ENCODE data around the gene RNASE13. TPM values are rescaled to one million over a fixed set of nuclear protein-coding genes. Genes with fewer than 3 reads are reported as not detected.

RNASE13 gene
- total and polyA plus RNA-seq, 8 donors, result 0.13 TPM; not detected in 7

DNA sequence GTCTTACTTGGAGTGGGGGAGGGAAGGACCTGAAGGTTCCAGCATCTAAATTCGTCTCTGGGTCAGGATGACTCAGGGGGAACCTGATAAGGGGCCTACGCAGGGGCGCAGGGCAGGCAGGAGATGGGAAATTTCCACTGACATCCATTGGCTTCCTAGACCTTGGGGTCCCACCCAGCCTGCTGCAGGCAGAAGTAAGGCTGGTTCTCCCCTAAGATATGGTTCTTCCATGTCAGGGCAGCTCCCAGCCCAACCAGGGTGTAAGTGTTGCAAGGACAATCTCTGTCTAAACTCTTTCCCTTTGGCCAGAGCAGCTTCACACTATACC lies 7.7 kb downstream of the RNASE13 start:
- Histone ChIP-seq H3K27ac (peak overlapping the region in 1 of 2 donors; percentile 30), H3K36me3 (no peaks in the 10 kb centered on the region), H3K27me3 (peaks cover 0 to 35% of the 10 kb centered on the region in 2 donors), H3K4me3 (no peak overlapping the region), H3K9me3 (no peaks in the 10 kb centered on the region), H3K4me1 (peaks cover 7 to 19% of the 10 kb centered on the region in 2 donors)
- no peak for DNase-seq
- TF ChIP-seq, protein P1, sequence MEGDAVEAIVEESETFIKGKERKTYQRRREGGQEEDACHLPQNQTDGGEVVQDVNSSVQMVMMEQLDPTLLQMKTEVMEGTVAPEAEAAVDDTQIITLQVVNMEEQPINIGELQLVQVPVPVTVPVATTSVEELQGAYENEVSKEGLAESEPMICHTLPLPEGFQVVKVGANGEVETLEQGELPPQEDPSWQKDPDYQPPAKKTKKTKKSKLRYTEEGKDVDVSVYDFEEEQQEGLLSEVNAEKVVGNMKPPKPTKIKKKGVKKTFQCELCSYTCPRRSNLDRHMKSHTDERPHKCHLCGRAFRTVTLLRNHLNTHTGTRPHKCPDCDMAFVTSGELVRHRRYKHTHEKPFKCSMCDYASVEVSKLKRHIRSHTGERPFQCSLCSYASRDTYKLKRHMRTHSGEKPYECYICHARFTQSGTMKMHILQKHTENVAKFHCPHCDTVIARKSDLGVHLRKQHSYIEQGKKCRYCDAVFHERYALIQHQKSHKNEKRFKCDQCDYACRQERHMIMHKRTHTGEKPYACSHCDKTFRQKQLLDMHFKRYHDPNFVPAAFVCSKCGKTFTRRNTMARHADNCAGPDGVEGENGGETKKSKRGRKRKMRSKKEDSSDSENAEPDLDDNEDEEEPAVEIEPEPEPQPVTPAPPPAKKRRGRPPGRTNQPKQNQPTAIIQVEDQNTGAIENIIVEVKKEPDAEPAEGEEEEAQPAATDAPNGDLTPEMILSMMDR (IDR thresholded peaks at IDR 0.05), result no peak
- no peak for ATAC-seq
- intact Hi-C loops (cut with DNase I), result no loop called here

DNA sequence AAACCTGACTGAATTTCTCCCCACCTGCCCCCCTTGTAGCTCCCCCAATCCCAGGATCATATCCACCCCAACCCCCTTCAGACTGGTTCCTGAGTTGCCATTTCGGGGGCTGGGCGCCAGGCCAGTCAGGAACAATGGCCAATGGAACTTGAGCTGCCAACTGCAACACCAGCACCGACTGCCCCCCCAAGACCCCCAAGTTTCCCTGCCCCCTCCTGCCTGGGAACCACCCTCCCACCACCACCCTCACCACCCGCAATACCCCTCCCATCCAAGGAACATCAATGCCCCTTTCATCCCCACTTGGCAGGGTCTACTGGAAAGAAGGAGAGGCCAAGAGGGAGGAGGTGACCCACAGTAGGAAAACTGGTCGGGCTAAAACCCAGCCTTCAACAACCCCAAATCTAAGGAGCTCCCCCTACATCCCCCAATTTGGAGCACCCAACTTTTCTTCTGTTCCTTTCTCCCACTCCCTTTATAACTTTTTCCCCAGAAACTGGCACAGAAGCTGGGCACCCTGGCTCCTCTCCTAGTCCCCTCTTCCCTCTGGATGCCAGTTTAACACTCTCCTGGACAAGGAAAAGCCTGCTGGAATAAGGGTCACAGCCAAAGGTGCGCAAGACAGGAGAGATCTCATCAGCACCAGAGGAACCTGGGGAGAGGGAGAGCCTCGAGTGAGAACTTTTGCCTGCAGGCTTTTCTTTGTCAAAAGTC lies 8.2 kb downstream of the RNASE13 start:
- H3K4me3 ChIP-seq, result no peak overlapping the region
- intact Hi-C loops (cut with DNase I), result no loop called here
- peaks cover 0 to 35% of the 10 kb centered on the region in 2 donors for H3K27me3 ChIP-seq
- TF ChIP-seq, protein P1 (IDR thresholded peaks at IDR 0.05), result no peak
- H3K4me1 ChIP-seq, result peaks cover 7 to 19% of the 10 kb centered on the region in 2 donors
- DNase-seq (no peak), ATAC-seq (no peak)
- no peaks in the 10 kb centered on the region for H3K9me3 ChIP-seq
- peak overlapping the region in 1 of 2 donors; percentile 30 for H3K27ac ChIP-seq
- H3K36me3 ChIP-seq, result peaks cover 0 to 1% of the 10 kb centered on the region in 2 donors

DNA sequence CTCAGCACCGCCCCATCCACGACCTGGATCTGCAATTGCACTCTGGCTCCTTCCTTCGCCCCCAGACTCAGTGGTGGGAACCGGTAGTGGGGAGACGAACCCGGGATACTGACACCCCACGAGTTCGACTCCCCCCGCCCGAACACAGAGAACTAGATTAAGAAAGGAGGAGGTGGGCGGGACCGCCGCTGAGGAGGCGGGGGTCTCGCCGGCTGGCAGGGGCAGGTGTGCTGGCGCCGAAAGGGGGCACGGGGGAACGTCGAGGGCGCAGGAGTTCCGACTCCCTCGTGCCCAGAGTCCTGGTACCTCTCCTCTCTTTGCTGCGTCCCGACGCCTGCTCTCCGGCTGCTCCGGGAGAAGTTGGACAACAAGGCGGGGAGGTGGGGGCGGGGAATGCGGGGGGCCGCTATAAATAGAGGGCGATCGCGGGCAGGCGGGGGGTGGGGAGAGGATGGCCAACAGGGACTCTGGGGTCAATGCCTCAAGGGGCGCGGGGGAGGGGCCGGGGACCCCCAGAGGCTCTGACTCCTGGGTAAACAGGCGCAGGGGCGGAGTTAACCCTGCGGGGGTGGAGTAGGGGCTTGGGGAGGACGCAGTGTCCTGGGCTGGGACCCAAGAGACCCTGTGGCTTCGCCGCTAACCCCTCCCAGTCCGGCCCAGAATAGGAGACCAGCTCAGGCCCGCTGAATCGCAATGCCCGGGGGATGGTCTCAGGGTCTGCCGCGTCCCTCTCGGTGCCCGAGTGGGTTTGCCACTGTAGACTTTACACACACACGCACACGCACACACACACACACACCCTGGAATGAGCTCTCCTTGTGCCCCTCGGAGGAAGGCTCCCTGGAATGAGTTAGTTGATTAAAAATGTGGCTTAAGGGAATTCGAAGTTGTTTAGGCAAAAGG lies 9.0 kb downstream of the RNASE13 start:
- ATAC-seq (peak; percentile 52), DNase-seq (peak in 2 of 4 donors; percentile 63 to 66)
- Histone ChIP-seq H3K4me1 (peaks cover 7 to 19% of the 10 kb centered on the region in 2 donors), H3K27ac (peak overlapping the region; percentile 21 to 67), H3K9me3 (no peaks in the 10 kb centered on the region), H3K36me3 (peaks cover 0 to 6% of the 10 kb centered on the region in 2 donors), H3K4me3 (peak overlapping the region; percentile 46 to 71), H3K27me3 (peaks cover 0 to 35% of the 10 kb centered on the region in 2 donors)
- intact Hi-C loops (cut with DNase I), result no loop called here
- TF ChIP-seq, protein P1 (IDR thresholded peaks at IDR 0.05), result no peak

DNA sequence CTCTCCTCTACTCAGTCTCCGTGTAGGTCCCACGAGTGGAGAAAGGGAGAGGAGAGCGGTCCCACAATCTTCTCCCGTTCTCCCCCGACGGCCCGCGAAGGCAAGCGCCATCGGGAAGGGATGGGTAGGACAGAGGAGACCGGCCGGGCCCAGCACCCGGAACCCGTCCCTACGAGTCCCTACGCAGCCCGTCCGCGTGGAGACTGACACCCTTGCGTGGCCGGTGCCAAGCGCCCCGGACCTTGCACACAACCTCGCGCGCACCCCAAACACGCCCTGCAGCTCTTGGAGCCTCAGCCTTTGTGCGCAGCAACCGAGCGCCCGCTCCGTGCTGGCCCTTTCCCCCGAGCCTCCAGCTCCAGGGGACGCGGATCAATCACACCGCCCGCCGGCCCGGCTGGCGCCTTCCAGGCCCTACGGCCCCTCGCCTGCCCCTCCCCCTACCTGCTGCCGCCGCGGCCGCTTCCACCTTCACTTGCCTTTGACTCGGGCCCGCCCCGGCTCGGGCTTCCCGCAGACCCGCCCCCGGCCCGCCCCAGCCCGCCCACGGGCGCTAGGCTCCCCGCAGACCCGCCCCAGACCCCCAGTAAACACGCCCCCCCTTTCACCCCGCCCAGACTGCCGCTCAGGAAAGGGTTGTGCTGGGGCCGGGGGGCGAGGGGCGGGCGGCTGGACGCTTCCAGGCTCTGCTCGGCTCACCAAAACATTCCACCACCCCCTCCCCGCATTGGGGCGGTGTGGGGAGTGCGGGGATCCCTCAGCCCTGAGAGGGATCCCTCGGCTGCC lies 9.8 kb downstream of the RNASE13 start, which contains the start of gene NDRG2:
Gene NDRG2 (minus strand): TSS at position 477 of the 786 bp plus-strand sequence. CDS start 1,746 bp downstream, outside the sequence.
- TF ChIP-seq, protein P1 (IDR thresholded peaks at IDR 0.05), result no peak
- Histone ChIP-seq H3K4me1 (peaks cover 7 to 19% of the 10 kb centered on the region in 2 donors), H3K27ac (peak within 1 kb of the TSS; percentile 21 to 67), H3K9me3 (no peaks in the 10 kb centered on the region), H3K4me3 (peak within 1 kb of the TSS; percentile 46 to 71), H3K27me3 (peaks cover 0 to 35% of the 10 kb centered on the region in 2 donors), H3K36me3 (peaks cover 0 to 6% of the 10 kb centered on the region in 2 donors)
- peak; percentile 95 for ATAC-seq
- intact Hi-C loops (cut with DNase I), result no loop called here
- DNase-seq, result peak; percentile 69 to 91 (median 84)

Measured in left lung (tissue), 10 donors.